Activated gamma-delta T cell (primary cell): ENCODE data around the gene RNF207.

ENCODE experiments used
- DNase-seq: peaks from one replicate; lab custom pipeline; 2025; lab: John Stamatoyannopoulos, UW
- total RNA-seq, 2 donors: gene quantifications; one replicate each; lab custom pipeline; 2026; lab: John Stamatoyannopoulos, UW

Gene RNF207, protein sequence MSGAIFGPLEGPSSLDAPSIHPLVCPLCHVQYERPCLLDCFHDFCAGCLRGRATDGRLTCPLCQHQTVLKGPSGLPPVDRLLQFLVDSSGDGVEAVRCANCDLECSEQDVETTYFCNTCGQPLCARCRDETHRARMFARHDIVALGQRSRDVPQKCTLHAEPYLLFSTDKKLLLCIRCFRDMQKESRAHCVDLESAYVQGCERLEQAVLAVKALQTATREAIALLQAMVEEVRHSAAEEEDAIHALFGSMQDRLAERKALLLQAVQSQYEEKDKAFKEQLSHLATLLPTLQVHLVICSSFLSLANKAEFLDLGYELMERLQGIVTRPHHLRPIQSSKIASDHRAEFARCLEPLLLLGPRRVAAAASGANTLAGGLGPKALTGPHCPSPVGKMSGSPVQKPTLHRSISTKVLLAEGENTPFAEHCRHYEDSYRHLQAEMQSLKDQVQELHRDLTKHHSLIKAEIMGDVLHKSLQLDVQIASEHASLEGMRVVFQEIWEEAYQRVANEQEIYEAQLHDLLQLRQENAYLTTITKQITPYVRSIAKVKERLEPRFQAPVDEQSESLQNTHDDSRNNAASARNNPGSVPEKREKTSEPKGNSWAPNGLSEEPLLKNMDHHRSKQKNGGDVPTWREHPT
- total RNA-seq: 3.3 to 3.9 reads per million in 2 donors

DNA sequence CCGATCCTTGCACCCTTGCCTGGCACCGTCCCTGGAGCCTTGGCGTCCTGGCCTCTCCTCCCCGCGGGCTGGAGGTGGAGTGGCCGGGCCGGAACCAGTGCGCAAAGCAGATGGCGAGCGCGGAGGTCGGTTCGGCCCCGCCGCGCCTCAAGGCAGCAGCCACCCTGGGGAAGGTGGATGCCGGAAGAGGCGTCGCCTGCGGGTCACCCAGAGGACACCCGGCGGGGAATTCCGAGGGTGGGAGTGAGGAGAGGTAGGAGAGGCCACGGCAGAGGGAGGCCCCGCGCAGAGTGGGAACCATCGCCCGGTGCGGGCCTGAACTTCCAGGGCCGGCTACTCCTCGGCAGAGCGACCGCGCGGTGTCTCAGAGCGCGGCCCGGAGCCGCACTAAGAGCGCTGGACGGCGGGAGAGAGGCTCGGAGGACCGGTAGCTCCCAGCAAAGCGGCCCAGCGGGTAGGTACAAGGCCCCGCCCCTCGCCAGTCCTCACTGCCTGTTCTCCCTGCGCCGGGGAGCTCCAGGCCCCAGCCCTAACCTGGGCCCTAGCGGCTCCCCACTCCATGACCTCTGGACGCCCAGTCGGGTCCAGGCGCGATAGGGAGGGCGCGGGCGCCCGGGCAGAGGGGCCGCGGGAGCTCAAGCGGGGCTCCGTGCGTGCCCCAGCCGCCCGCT lies at the start of gene RNF207:
TSS of gene RNF207 (plus strand) at position 271 of the 671 bp plus-strand sequence. CDS start 417 bp downstream, outside the sequence.
- DNase-seq: no peak

DNA sequence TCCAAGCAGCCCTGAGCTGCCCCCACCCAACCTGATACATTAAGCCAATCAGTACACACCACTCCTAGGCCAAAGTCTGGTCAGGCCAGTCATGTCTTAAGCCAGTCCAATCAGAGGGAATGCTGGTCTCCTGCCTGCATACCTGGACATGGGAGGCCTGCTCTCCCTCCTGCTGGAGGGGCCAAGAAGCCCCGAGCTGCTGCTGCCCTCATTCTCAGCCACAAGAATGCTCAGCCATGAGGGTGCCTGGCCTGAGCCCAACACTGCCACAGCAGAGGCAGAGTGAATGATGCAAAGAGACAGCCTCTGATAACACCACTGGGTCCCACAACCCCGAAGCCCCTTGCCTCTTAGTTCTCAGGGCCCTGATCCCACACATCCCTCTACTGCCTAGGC lies 48.8 kb upstream of the RNF207 start:
- no peak for DNase-seq

DNA sequence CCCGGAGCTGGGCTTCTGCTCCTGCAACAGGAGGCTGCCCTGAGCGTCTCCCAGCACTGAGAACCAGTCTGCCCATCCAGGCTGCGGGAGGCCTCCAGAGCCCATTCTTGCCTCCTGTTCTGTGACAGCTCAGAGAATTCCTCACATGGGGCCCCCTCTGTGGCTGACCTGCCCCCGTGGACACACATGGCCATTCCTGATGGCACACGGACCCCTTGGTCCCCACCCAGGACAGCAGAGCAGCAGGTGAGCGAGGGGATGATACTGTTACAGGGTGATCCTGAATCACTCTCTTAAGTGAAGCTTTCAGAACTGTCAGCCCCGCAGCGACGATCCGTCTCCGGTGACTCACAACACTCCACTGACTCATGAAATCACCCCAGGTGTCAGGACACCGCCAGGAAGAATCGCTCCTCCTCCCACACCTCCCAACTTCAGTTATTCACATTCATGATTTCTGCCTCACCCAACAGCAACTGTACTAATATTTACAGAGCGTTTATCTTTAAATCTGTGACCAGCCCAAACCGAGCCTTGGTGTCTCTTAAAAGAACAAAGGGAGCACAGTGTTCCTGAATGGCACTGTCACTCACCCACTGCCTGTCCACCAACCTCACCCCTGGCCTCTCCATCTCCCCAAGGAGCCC lies 48.3 kb upstream of the RNF207 start:
- no peak for DNase-seq

DNA sequence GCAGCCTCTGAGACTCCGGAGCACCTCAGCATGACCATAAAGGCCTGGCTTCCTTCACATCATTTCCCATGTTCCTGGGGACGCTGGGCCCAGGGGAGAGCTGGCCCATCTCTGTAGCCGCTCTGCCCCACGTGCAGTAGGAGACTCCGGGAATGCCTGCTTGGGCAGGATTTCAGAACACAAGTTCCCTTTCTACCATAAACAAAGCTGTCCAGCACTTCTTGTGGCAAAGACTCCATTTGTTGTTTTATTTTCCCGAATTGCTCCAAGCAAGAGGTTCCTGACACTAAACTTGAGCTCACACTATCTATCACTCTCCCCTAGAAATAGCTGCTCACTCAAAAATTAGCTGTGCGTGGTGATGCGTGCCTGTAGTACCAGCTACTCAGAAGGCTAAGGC lies 47.7 kb upstream of the RNF207 start:
- DNase-seq: no peak

DNA sequence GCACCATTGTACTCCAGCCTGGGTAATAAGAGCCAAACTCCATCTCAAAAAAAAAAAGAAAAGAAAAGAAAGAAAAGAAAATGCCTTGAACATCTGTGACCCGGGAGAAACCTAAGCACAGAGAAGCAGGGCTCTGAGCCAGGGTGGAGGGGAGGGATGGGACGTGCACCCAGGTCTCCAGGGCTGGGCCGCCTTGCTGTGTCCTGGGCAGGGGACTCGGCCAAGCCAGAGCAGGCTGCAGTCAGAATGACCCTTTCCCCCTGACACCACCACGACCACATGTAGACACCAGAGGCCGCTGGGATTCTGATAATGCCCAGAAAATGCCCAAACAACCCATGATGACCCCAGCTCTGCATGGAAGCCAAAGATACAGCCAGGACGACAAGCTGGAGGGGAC lies 43.6 kb upstream of the RNF207 start:
- DNase-seq: no peak

DNA sequence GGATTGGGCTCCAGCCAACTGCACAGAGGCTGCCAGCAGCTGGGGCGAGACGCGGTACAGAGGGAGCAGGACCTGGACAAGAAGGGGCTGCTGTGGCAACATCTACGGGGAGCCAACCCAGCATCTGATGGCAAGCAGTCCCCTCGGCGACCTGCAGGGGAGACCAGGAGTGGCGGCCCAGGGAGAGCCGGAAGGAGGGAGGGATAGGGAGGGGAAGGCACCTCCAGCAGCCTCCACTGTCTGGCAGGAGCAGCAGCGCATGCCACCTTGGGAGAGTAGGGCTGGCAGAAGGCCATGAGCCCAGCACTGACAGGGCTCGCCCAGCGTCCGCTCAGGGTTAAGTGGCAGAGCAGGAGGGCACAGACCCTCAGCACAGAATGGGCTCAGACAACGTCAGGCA lies 43.1 kb upstream of the RNF207 start:
- DNase-seq: no peak

DNA sequence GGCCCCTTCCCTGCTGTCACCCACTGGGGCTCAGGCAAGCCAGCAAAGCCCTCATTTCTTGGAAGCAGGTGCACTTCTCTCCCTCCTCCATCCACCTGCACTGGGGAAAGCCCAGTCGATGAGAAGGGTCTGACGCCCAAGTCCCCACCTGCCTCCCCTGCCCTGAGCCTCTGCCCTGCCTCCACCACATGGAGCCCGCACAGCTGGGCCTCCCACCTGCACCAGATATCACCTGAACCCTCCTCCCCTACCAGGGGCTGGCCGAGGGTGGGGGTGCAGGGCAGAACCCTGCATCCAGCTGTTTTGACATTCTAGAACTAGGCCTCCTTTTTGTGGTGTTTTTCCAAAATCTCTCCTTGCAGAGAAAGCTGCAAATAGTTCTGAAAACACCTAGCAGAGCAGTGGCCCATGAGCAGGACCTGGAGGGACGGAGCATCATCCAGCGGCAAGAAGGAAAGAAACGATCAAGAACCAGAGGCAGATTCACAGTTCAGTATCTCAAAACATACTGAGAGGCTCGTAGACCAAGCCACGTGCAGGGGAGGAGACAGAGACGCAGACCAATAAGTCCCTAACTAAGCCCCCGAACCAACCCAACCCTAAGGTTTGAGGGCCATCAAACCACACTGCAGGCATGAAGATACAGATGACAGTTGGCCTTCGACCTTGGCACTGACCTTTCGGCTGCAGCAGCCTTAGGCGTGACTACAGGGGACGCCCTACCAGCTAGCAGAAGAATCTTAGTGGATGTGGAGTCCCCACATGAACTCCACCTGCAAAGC lies 42.5 kb upstream of the RNF207 start:
- no peak for DNase-seq

DNA sequence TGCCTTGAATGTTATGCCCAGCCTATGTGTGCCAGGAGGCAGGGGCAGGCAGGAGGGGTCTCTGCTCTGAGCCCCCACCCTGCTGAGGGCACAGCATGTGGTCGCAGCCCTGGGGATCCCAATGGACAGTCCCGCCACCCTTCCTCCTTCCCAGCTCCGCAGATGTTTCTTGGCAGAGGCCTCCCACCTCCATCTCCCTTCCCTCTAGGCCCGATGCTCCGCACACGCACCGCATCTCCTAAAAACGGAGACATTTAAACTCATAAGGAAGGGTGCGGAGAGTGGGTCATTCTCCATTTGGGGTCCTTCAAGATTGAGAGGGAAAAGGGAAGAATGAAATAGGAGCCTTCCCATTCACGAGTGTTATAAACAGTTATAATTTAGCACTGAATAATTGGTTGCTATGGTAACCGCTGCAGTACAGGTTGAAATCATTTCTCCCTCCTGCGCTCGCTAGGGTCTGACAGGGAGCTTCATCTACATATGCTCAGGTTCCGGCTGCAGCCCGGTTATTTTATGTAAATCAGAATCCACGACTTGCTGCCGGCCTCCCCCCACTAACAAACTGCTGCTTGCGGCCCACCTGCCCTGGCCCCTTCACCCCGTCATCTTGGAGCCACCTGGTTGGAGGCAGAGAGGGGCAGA lies 41.8 kb upstream of the RNF207 start:
- no peak for DNase-seq

DNA sequence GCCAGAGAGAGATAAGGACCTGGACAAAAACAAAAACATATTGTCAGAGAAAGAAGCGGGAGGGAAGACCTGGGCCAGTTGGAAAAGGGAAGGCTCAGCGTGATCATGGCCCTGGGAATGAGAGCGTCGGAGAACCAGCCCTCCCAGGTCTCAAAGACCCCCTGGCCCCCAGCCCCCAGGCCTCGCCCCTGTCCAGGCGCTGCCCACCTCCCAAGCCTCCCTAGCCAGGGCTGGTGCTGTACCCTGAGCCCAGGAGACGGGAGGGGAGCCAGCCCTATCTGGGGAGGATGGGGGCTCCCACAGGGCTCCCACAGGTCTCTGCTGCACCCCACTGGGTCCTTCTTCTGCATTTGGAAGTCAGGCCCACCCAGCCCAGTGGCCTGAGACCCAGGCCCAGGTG lies 40.9 kb upstream of the RNF207 start:
- DNase-seq: no peak

DNA sequence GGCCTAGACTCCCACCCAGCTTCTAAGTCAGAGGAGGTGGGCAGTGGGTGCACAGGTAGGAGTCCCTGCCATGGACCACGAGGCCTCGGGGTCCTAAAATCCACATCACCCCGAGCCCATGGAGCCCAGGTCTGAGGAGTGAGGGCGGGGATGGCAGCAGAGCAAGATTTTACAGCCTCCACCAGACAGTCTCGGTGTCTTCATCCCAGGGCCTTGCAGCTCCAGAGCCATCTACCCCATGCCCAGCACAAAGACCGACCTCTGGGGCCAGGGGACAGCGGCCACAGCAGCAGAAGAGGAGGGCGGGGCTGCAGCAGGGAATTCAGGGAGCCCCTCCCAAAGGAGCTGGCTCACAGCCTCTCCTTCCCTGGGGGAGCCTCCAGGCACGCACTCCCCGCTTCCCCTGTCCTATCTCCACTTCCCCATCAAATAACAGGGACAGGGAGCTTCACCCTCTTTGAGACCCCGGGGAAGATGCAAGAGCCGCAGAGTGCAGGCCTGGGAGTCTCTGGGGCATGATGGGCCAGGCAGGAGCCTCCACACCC lies 40.4 kb upstream of the RNF207 start:
- DNase-seq: no peak

DNA sequence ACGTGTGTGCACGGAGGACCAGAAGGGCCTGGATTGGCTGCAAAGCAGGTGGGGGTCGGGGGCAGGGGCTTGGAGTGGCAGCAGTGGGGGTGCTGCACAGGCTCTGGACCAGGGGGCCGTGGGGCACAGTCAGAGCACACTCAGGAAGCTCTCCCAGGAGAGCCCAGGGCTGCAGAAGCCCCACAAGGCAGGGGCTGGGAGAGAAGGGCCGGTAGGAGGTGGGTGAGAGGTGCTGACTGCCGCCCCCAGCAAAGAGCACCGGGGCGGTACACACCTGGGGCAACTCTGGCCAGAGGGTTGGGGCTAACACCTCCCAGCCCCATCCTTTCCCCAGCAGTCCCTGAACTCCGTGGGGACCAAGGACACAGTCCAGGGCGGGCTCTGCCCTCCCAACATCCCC lies 39.7 kb upstream of the RNF207 start:
- no peak for DNase-seq

DNA sequence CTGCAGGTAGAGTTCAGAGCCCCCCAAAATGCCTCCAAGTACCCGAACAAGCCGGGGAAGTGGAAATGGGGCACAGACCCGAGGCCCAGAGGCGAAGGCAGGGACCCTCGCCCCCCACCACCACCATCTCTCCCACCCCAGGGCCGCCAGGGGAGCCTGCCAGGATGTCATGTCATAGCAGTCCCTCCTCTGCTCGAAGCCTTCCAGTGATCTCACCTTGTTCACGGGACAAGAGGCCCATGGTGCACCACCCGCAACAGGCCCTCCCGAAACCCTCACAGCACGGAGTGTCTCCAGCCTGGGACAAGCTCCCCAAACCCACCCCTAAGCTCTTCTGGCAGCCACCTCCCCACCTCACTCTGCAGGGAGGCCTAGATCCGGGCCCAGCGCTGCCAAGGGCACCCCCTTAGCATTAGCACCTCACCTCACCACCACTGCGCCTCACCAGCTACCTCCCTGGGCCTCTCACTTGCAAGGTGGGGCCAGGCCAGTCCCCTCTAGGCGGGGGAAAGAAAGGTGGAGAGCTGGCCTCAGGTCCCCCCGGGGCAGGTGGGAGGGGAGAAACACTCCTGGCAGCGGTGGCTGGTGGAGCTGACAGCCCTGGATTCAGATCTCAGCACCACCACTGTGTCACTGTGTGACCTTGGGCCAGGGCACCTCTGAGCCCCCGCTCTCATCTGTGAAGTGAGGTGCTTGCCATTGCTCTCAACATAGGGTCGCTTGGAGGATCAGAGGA lies 39.1 kb upstream of the RNF207 start:
- no peak for DNase-seq

DNA sequence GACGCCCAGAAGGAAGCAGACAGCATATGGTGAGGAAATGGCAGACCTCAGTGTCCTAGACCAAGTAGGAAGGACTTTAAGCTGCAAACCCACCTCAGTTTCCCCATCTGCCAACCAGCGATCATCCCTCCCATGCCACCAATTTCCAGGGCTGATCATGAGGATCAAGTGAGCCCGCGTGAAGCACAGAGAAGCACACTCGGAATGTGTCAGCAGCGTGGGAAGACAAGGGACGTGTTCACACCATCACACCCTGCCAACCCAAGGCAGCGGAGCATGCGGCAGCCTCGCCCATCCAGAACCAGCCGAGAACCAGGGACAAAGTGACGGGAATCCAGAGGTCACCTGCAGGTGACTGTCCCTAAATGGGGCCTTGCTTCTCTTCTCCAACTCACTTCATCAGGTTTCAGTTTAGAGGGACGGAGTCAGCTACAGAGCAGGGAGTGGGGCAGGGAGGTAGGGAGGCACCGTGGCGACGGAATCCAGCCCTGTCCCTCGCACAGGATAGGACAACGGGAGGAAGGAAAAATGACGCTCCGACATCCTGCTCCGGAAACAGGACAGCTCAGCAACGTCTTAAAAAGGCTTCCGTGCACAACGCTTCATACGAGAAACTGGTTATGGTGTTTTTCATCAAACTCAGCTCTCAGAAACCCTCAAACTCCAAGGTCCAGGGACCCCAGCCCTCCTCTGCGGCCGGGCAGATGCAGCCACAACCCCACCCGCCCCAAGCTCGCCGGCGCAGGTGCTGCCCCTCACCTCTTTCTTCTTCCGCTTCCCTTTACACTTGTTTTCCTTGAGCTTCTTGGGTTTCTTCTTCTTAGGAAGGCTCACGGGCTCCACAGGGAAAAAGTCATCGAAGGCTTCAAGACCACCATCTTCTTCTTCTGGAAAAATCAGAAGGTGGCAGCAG lies 38.3 kb upstream of the RNF207 start:
- no peak for DNase-seq

DNA sequence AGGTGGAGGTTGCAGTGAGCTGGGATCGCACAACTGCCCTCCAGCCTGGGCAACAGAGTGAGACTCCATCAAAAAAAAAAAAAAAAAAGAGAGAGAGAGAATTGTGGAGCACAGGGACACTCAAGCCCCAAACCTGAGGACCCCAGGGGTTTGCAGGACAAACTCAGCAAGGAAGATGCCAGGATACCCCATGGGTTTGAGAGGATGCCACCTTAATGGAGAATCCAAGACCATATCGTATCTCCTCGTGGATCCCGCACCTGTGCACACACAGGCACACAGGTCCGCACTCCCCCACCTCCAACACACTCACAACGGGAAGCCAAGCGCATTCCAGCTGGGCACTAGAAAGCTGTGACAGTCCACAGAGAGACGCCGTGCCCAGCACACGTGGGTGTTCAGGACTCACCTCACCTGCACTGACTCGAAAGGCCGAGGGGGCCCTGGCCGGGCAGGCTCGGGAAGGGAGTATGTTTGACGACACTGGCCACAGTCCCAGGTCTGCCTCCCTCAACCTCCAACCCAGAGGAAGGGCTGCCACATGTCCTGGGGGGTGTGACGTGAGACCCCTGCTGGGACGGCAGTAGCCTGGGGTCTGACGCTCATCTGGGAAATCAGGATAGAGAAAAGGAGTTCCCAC lies 36.9 kb upstream of the RNF207 start:
- DNase-seq: no peak

DNA sequence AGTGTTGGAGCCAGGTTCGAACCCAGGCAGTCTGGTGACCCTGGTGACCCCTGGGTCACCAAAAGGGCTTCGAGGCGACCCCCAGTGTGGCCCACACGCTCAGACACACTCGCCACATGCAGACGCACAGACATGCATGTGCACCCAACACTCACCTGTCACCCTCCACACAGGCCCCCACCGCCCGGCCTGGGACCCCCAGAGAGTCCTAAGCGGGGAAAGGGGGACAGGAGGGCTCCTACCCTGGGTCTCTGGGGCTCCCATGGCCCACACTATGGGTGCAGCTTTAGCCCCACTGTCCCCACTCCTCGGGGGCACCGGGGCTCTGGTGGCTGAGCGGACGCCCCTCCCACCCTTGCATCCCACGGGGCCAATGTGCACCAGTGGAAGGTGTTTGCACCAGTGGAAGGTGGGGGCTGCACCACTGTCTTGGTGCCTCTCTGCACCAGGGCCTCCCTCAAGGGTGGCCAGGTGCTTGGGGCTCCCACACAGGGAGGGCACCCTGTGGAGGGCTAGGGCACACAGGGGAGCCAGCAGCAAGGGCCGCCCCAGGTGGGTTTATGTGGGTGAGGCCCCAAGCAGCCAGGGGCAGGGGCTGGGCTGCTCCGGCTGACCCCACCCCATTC lies 35.7 kb upstream of the RNF207 start:
- no peak for DNase-seq

DNA sequence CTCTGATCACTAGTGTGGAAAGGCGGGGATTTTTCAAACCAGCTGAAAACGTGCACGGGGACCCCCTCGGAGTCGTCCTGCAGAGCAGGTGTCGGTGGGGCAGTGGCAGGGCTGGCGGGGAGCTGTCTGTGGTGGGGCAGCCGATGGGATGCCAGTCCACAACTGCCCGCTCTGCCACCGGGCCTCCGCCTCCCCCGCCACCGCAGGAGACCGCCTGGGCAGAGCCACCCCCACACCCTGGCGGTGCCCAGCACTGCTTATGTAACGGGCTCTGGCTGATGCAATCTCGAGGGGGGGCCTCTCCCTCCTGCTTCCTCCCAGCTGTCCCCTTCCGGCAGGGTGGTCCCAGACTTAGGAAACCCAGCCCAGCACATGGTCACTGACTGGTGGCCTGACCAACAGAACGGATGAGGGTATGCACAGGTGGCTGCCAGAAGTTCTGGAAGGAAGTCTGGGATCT lies 35.1 kb upstream of the RNF207 start:
- no peak for DNase-seq

DNA sequence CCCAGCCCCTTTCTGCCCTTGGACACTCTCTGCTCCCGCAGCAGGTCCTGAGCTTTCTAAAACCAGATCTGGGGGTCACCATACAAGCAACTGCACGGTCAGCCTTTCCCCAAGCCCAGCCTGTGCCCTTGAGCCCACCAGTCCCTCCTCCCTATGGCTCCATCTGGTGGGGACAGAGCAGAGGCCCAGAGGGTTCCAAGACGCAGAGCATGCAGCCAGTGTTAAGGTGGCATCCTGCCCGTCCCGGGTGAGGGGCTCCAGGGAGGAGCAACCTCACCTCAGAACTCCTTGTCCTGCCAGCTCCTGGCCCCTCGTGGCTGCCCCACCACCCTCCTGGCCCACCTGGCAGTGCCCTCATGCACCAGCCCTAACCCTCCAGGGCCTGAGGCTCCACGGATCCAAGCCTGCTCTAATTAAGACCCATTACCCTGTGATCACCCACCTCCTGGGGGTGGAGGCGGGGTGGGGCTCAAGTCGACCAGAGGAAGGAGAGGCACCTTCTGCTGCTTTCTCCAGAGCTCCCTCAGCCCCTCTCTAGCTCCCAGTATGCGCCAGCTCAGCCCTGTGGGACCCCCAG lies 34.3 kb upstream of the RNF207 start:
- no peak for DNase-seq

DNA sequence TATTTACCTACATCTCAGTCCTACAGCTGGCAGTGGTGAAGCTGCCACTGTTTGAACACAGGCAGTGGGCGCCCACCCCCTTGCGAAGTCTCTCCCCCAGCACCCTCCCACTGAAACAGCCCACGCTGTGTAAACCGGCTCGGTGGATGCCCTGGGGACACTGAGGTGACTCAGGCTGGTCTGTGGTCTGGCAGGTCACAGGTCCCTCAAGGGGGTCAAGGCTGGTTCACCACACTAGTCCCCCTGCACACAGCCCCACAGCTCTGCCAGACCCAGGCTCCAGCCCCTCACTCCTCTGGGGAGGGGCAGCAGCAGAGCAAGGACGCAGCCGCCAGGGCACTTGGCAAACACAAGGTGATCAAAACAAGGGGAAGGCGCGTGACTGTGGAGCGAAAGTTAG lies 33.4 kb upstream of the RNF207 start:
- no peak for DNase-seq
